Fibroblast of skin of left biceps (primary cell): ENCODE results near the gene ARF1.

Experiments
- DNase-seq, 2 experiments: peaks; one replicate each; pipeline ENCODE4 v3.0.0-alpha.2; 2013; ENCODE audit warnings: low read depth in 2 of 2

ARF1 gene

DNA sequence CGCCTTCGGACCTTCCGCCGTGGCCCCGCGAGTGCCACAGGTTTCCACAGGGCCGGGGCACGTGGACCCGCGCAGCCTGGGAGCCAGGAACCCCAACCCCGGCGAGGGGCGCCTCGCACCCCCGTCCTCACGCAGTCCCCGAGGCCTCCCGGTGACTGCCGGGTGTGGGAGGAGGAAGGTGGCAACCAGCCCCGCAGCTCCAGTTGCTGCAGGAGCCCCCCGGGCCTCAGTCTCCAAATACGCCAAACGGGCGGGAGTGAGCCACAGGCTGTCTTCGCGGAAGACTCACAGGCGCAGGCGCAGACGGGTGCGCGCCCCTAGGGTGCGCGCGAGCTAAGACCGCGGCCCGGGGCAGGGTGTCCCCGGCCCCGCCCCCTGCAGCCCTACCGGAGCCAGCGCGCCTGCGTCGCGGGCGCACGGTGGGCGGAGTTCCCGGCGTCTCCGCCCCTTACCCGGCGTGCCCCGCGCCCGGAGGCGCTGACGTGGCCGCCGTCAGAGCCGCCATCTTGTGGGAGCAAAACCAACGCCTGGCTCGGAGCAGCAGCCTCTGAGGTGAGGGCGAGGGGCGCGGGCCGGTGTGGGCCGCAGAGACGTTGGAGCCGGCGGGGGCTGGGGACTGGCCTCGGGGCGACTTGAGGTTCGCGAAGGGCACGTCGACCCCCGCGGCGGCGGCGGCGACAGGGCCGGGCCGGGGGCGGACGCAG is at the start of gene ARF1:
Gene ARF1 (plus strand): TSS at position 495 of the 704 bp plus-strand sequence. CDS start 14,407 bp downstream, outside the sequence.
- peak; percentile 79 to 85 for DNase-seq

DNA sequence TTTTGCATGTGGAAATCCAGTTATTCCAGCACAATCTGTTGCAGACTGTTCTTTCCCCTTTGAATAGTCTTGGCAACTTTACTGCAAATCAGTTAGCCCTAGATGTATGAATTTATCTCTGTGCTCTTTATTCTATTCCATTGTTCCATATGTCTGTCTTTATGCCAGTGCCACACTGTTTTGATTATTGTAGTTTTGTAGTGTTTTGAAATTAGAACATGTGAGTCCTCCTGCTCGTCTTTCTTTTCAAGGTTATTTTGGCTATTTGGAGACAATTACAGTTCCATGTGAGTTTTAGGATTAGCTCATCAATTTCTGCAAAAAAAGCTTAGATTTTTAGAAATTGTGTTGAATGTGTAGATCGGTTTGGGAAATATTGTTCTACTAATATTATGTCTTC is 49.1 kb upstream of the ARF1 start:
- no peak for DNase-seq

DNA sequence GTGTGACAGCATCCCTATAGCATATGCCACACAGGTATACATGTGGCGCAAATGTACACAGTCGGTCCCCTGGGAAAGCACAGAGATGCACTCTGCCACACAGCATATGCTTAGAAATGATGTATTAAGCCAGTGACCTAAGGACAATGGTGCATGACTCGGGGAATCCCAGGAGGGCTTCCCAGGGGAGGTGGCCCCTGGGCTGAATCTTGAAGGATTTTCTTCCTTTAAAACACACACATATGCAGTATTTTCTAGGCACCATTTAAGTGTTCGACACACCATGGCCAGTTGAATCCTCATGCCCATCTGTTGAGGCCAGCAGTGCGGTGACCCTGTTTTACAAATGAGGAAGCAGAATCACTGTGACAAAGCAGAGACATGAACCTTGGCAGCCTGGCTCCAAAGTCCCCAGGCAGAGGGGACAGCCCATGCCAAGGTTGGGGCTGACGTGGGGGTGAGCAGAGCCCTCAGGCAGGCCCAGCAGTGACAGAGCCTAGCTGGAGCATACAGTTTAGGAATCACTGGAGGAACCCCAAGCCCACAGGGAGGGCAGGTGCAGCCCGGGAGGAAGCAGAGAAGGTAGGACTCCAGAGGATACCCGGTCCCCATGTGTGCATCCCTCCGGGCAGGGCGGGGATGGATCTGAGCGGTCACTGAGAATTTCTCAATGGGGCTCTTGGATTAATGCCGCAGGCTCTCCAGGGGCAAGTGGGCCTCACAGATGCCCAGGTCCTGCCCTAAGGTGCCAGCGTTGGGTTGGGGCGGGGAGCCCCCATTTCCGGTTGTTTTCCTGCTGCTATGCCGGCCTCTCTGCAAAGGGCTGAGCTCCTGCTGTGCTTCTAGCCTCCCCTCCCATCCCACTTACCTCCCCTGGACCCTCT is 47.3 kb upstream of the ARF1 start:
- DNase-seq: no peak

DNA sequence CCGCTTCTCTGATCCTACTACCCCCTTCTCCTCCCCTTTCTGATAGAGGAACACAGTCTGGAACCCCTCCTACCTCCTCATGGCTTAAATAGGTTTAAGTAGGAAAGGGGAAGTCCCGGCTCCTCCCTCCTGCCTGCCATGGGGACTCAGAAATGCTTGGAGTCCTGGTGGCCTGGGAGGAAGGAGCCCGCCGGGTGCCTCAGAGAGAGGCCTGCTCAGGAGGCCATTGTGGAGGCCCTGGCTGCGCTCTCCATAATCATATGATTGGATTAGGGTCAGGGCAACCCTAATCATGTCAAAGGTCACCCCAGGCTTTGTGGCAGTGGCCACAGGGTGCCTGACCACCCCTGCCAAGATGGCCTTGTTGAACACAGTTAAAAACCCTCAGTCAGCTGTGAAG is 46.7 kb upstream of the ARF1 start:
- no peak for DNase-seq

DNA sequence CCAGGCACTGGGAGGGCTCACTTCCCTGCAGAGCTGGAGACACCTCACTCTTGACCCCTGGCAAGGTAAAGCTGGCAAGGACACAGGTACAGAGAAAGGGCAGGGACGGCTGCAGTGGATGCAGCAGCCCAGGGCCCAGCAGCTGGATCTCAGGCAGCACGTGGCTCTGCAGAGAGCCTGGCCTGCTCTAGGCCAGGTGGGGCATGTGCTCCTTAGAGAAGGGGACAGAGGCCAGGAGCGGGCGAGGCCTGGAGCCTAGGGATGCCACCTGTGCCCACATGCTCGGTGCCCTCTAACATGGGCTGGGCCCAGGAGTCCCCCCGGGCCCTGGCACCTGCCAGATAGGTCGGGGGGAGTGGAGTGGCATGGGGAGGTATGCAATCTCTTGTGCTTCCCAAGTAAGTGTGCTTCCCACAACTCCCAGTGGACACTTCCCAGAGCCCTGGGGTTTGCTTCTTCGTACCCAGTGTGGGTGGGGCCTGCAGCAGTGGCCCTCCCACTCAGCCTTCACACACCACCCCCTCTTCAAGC is 45.7 kb upstream of the ARF1 start:
- DNase-seq: no peak

DNA sequence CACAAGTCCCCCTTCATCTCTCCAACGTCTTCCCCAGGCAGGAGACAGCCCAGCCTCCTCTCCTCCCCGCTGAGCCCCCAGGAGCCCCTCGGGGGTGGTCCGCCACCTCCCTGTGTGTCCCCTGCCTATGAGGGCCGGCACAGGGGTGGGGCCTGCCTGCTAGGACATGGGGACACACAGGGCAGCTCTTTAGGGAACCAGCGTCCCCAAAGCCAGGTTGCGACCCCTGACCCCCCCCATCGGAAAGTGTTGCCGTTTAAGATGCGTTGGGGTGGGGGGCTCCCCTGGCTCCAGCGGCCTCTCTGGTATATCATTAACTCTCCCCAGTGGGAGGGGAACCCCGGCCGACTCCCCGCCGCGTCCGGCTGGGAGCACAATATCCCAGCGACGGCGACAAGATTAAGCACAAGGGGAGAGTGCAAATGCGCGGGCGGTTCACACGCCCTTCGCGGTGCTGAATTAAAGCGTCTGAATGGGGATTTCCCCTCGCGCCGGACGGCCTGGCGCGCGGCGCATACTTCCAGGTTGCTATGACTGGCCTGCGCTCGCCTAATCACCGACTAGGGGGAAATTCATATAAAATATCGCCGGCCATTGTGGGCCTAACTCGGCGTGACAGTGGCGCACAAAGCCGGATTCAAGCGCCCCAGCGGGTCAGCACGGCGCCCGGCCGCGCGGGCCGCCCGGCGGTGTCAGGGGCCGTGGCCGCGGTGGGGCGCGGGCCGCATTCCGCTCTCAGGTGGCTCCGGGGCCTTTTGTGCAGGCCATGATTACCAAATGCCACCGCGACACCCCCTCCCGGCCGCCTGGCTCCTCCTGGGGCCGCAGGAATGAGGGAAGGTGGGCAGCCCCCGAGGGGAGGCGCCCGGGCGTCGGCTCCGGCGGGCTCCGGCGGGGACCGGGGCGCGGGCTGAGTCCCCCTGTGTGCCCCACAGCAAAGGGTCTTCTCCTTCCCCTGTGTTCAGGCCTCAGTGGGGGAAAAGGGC is 44.8 kb upstream of the ARF1 start:
- DNase-seq: no peak

DNA sequence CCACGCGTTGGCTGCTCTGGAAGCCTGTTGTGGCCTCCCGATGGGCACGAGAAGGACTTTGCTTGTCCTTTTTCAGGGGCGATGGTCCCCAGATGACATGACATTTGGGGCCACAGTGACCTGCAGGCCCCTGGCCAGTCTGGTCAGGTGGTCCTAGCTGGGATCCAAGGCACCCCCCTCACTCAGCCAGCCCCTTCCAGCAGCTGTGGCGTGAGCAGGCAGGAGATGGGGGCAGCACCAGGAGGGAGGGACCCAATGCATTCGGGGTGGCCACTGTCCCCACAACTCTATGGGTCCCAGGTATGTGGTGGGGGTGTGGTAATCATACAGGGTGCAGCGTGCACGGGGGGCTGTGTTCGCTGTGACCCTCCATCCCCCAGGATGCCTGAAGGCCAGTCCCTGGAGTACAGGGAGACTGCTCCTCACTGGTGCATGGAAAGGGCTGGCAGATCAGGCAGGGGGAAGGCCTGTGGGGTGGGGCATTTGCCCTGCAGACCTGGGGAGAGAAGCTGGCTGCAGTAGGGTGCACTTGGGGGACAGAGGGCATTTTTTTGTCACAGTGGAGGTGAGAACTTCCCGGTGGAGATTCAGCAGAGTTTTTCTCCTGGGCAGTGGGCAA is 44.0 kb upstream of the ARF1 start:
- no peak for DNase-seq

DNA sequence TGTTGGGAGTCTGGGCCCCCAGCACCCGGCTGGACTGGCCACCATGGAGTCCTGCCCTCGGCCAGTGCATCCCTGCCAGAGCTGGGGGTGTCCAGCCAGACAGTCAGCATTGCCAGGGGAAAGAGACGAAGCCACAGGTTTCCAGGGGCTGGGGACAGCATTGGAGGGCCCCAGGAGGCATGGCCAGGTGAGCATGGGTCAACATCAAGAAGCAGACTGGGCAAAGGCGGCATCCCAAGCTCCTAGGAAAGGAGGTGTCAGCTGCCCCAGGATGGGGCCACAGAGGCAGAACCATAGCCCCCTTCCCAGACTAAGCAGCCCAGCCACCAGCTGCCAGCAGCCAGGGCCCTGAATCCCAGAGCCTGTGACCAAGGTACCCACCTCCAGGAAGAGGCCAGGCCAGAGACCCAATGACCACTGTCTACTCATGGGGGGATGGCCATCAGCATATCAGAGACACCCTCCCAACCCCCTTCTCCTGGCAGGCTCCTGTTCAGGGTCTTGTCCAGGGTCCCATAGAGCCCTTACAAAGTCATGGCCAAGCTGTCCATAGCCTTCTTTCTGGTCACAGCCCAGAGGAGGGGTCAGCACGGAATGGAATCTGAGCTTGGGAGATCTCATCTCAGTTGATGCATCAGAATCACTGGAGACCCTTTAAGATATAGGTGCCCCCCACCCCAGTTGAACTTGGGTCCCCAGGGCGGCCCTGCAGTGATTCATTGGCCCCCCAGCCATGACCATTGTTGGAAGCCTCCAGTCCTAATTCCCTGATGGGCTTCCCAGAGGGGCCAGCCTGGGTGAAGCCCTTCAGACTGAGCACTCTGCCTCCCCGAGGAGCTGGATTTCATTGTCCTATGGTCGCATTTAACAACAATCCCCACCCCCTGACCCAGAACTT is 43.3 kb upstream of the ARF1 start:
- DNase-seq: no peak

DNA sequence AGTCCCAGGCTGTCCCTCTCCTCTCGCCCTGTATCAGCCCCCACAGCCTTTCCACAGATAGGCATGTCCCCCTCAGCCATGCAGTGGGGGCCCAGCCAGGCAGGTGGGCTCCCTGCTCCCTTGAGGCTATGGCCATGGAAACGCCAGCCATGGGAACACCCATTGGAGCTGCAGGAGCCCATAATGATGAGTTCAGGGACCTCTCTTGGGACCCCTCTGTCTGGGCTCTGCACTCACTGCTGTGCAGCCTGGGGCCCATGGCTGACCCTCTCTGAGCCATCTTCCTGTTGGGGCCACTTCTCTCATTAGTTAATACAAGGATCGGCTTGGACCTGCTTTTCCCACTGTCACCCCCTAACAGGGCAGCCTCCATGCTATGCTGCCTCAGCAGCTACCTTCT is 42.5 kb upstream of the ARF1 start:
- no peak for DNase-seq

DNA sequence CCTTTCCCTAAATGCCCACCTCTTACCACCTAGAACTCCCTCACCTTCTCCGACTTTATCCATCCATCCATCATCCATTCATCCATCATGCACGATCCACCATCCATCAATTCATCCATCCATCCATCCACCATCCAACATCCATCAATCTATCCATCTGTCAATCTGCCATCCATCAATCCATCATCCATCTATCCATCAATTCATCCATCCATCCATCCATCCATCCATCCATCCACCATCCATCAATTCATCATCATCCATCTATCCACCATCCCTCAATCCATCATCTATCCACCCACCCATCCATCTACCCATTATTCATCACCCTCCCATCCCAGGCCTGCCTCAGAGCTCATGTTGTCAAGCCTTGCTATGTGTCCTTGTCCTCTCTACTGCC is 41.2 kb upstream of the ARF1 start:
- DNase-seq: no peak

DNA sequence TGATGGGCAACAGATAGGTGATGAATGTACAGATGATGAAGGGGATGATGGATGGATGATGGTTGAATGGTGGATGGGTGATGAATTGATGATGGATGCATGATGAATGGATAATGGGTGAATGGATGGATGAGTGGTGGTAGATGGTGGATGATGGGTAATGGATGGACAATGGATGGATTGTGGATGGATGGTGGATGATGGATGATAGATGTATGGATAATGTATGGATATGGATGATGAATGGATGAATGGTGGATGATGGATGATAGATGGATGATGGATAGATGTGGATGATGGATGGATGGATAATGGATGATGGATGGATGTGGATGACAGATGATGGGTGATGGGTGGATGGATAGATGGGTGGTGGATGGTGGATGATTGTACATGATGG is 40.0 kb upstream of the ARF1 start:
- no peak for DNase-seq

DNA sequence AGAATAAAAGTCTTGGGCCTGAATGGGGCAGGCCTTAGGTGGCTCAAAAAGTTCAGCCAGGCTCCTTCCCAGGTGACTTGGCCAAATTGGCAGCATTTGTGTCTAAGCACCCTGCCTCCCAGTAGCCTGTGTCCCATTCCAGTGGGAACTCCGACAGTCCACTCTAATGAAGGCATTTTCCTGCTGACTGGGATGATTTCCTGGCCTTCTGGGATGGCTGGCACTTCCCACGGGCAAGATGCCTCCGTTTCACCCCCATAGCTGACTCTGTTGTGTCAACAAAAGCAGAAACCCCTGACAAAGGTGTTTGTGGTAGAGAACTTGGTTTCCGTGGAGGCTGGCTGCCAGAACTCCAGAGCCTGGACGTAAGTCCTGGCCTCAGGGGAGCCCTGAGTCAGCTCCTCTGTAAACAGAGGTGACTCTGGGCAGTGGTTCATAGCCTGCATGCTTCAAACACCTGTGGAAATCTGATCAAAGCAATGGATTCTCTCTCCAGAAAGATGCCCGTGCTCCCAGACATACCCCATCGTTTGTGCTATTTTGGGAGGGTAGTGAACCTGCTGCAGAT is 39.1 kb upstream of the ARF1 start:
- no peak for DNase-seq

DNA sequence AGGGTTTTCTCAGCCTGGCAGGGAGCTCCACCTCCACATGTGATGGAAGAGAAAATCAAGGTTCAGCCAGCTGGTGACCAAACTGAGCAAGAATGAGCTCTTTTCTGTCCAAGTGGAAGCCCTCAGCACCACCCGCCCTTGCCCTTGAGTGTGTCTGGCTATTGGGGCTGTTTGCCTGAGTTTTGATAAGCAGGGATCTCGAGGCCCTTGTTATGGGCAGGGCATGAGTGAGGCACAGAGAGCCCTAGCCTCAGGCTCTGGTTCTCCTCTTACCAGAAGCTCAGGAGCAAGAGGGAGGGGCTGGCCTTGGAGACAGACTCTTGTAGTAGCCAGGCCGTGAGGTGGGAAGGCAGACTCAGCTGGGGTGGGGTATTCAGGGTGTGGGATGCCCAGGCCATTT is 37.5 kb upstream of the ARF1 start:
- no peak for DNase-seq

DNA sequence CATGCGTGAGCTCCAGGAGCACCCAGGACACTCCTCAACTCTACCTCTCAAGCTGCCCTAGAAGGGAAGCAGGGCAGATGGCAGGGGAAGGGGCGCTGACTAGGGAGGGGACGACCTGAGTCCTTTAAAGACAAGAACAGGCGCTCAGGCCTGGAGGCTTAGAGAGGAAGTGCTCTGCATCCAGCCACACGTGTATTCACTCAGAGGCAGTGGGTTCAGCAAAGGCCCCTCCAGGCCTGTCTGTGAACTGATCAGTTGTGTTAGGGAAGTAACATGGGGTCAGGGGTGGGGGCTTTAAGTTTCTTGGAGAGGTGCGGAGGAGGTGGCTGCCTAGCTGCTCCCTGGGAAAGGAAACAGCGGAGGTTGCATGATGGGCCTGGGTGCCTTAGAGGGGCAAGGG is 37.1 kb upstream of the ARF1 start:
- DNase-seq: no peak

DNA sequence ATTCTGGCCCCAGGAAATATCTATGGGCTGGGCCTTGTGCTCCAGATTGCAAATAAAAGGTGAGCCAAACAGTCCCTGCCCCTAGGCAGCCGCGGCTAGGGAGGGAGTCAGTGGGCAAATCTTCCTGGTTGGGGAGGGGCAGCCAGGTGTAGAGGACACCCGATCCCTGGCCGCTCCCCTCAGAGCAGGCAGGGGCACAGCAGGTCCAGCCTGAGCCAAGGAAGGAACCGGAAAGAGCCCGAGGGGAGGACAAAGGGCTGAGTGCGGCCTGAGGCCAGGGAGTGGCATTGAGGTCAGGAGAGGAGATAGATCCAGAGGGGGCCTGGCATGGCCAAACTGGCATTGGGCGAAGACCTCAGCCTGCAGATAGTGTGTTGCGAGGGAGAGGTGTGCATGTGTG is 36.6 kb upstream of the ARF1 start:
- DNase-seq: no peak

DNA sequence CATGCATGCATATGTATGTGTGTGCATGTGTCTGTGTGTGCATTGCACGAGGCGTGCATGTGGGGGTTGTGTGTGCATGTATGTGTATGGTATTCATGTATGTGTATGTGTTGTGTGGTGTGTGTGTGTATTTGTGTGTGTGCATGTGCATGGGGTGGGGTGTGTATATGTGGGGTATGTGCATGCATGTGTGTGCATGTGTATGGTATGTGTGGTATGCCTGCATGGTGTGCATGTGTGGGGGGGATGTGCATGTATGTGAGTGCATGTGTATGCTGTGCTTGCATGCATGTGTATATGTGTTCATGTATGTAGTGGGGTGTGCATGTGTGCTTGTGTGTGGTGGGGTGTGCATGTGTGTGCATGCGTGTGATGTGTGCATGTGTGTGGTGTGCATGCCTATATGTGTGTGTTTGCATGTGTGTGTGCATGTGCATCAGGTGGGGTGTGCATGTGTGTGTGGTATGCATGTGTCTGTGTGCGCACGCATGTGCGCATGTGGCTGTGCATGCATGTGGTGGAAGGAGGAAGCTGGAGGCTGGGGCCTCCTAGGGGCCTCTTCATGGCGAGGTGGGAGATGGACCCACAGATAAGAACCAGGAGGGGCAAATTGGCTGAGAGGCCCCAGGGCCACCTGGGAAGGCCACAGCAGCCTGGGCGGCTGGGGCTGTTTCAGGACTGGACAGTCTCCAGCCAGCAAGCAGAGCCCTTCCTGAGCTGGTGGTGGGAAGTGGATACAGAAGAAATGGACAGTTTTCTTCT is 35.9 kb upstream of the ARF1 start:
- DNase-seq: no peak

DNA sequence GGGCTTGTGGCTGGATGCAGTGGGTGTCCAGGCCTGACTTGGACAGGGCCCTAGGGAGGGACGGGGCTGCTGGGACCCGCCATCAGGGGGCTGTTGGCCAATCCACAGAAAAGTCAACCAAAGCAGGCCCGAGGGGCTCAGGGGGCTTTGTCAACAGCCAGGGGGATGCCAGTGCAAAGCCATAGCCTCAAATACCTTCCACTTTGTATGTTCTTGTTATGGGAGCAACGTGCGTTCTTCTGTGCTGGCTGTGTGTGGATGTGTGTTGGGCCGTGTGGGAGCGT is 35.4 kb upstream of the ARF1 start:
- DNase-seq: no peak

DNA sequence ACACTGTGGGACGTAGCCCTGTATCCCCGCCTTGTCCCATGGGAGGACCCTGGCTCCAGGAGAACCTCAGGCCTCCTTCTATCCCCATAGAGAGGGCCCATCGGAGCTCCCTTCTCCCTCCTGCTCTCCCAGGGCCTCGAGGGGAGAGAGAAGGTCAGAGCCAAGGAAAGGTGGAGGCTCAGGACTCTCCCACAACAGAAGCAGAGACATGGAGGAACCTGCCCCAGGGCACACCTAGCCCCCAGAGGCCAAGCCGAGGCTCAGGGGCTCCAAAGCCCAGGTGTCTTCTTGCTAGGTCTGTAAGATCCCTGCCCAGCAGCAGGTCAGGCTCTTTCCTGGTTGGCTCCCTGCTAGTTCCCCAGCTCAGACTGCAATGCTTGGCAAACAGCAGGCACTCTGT is 34.4 kb upstream of the ARF1 start:
- DNase-seq: no peak

DNA sequence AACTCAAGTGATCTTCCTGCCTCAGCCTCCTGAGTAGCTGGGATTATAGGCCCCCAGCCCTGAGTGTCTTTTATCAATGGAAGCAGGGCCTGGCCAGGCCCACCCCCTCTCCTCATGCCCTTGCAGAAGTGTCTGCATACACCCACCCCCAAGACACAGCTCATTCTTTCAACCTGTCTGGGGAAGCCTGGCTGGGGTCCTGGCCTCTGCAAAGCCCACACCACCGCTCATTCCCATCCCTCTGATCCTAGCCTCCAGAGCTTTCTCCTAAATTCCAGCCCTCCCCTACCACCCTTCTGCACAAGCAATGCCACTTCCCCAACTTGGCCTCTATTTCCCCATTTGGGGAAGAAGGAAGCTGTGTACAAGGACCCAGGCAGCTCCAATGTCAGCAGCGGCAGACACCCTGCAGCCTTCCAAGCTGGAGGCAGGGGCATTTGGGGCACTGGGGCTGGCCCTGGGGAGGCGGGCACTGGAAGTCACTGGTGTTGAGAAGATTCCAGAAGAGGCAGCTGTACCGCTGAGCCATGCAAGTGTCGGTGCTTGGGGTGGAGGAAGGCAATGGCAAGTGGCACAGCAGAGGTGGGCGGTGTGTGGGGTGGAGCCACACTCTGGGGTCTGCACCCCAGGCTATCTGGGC is 33.7 kb upstream of the ARF1 start:
- no peak for DNase-seq
